ENCODE results near the gene COQ7. TPM values are rescaled to one million over a fixed set of nuclear protein-coding genes. Genes with fewer than 3 reads are reported as not detected.

Gene COQ7
- total RNA-seq, 4 donors from 2014 or later: 18.1 to 40.4 (median 27.1) TPM

- WGBS, 2 donors (ENCODE audit: low coverage in 1 of 2): 45 to 62% methylated on average over 5 of the region's 5 CpGs
- in situ Hi-C loops (cut with MboI; ENCODE audit: low pct_ligation_motif_present in 1 of 4, low pct_unique_long_range_greater_than_20kb in 1 of 4, low sequenced_read_pairs in 3 of 4): loop anchor here (5.0 to 25.0 kb wide), 6 partner anchors 86 to 424 kb away; partner anchors contain the start of genes CCP110 (in 2 of the 4) and GDE1 (in 2 of the 4)
- intact Hi-C loops (cut with DNase I; ENCODE audit: low total_unique reads): no loop called here
- no peak overlapping the region for H3K4me3 ChIP-seq
- no peaks in the 10 kb centered on the region for H3K36me3 ChIP-seq
- peaks cover 4 to 19% (median 13%) of the 10 kb centered on the region in 4 donors for H3K4me1 ChIP-seq
- peak overlapping the region in 2 of 4 donors; percentile 8 to 64 for H3K27ac ChIP-seq
- H3K27me3 ChIP-seq: no peaks in the 10 kb centered on the region
- no peaks in the 10 kb centered on the region for H3K9me3 ChIP-seq
- no peak for TF ChIP-seq POLR2A (IDR thresholded peaks at IDR 0.05)
- TF ChIP-seq EP300 (IDR thresholded peaks at IDR 0.05; ENCODE audit: low read depth): no peak
- TF ChIP-seq POLR2AphosphoS5 (IDR thresholded peaks at IDR 0.05): no peak
- no peak for TF ChIP-seq CTCF (IDR thresholded peaks at IDR 0.05)
- no peak for DNase-seq
Observed at GRCh38 chr16:19088341-19088916, 21.0 kb downstream of the COQ7 start.

- Histone ChIP-seq H3K27me3 (no peaks in the 10 kb centered on the region), H3K36me3 (no peaks in the 10 kb centered on the region), H3K27ac (no peak overlapping the region), H3K4me1 (peaks cover 4 to 19% (median 13%) of the 10 kb centered on the region in 4 donors), H3K9me3 (no peaks in the 10 kb centered on the region), H3K4me3 (no peak overlapping the region)
- in situ Hi-C loops (cut with MboI; ENCODE audit: low pct_ligation_motif_present in 1 of 4, low pct_unique_long_range_greater_than_20kb in 1 of 4, low sequenced_read_pairs in 3 of 4): loop anchor here (5.0 to 25.0 kb wide), 6 partner anchors 85 to 423 kb away; partner anchors contain the start of genes CCP110 (in 2 of the 4) and GDE1 (in 2 of the 4)
- DNase-seq: no peak
- intact Hi-C loops (cut with DNase I; ENCODE audit: low total_unique reads): no loop called here
- TF ChIP-seq CTCF (IDR thresholded peaks at IDR 0.05) (no peak), POLR2AphosphoS5 (IDR thresholded peaks at IDR 0.05) (no peak), POLR2A (IDR thresholded peaks at IDR 0.05) (no peak), EP300 (IDR thresholded peaks at IDR 0.05; ENCODE audit: low read depth) (no peak)
- WGBS, 2 donors (ENCODE audit: low coverage in 1 of 2): 86% methylated on average over 3 of the region's 3 CpGs; no CpG with 5 or more reads in 1 of the 2 donors
Observed at GRCh38 chr16:19089410-19089955, 22.1 kb downstream of the COQ7 start.

- Histone ChIP-seq H3K27me3 (no peaks in the 10 kb centered on the region), H3K9me3 (no peaks in the 10 kb centered on the region), H3K4me1 (peaks cover 4 to 20% (median 13%) of the 10 kb centered on the region in 4 donors), H3K4me3 (no peak overlapping the region), H3K36me3 (no peaks in the 10 kb centered on the region), H3K27ac (no peak overlapping the region)
- in situ Hi-C loops (cut with MboI; ENCODE audit: low pct_ligation_motif_present in 1 of 4, low pct_unique_long_range_greater_than_20kb in 1 of 4, low sequenced_read_pairs in 3 of 4) (loop anchor here (5.0 to 25.0 kb wide), 4 partner anchors 81 to 421 kb away; partner anchors contain the start of genes CCP110 (in 2 of the 4) and GDE1 (in 2 of the 4)), intact Hi-C loops (cut with DNase I; ENCODE audit: low total_unique reads) (no loop called here)
- WGBS, 2 donors (ENCODE audit: low coverage in 1 of 2): 94 to 96% methylated on average over 4 to 6 of the region's 6 CpGs
- no peak for DNase-seq
- TF ChIP-seq POLR2AphosphoS5 (IDR thresholded peaks at IDR 0.05) (no peak), CTCF (IDR thresholded peaks at IDR 0.05) (no peak), EP300 (IDR thresholded peaks at IDR 0.05; ENCODE audit: low read depth) (no peak), POLR2A (IDR thresholded peaks at IDR 0.05) (no peak)
Observed at GRCh38 chr16:19090916-19091315, 23.5 kb downstream of the COQ7 start.

- intact Hi-C loops (cut with DNase I; ENCODE audit: low total_unique reads): no loop called here
- H3K9me3 ChIP-seq: no peaks in the 10 kb centered on the region
- in situ Hi-C loops (cut with MboI; ENCODE audit: low pct_ligation_motif_present in 1 of 4, low pct_unique_long_range_greater_than_20kb in 1 of 4, low sequenced_read_pairs in 3 of 4): loop anchor here (5.0 to 25.0 kb wide), 4 partner anchors 79 to 419 kb away; partner anchors contain the start of genes CCP110 (in 2 of the 4) and GDE1 (in 2 of the 4)
- DNase-seq: no peak
- TF ChIP-seq CTCF (IDR thresholded peaks at IDR 0.05): no peak
- no peak for TF ChIP-seq POLR2AphosphoS5 (IDR thresholded peaks at IDR 0.05)
- TF ChIP-seq EP300 (IDR thresholded peaks at IDR 0.05; ENCODE audit: low read depth): no peak
- no peak for TF ChIP-seq POLR2A (IDR thresholded peaks at IDR 0.05)
- H3K4me1 ChIP-seq: peaks cover 0 to 9% (median 3%) of the 10 kb centered on the region in 4 donors
- no peak overlapping the region for H3K4me3 ChIP-seq
- H3K27ac ChIP-seq: no peak overlapping the region
- WGBS, 2 donors (ENCODE audit: low coverage in 1 of 2): 60 to 82% methylated on average over 2 of the region's 2 CpGs
- H3K27me3 ChIP-seq: no peaks in the 10 kb centered on the region
- no peaks in the 10 kb centered on the region for H3K36me3 ChIP-seq
Observed at GRCh38 chr16:19092653-19093410, 25.4 kb downstream of the COQ7 start.

Data from transverse colon (tissue), 4 donors.